ENCODE data around the gene EGF.

Gene EGF

GRCh38 chr4:109878355-109878754, 34.3 kb upstream of the EGF start:
- Histone ChIP-seq H3K4me1 (ENCODE audit: control insufficient read depth, insufficient read depth, low read length, unreplicated experiment) (no peaks in the 10 kb centered on the region), H3K4me3 (ENCODE audit: low read depth, low read length) (no peak overlapping the region), H3K79me2 (ENCODE audit: control insufficient read depth, insufficient read depth, low read length, unreplicated experiment) (no peaks in the 10 kb centered on the region), H3K27me3 (ENCODE audit: insufficient read depth, low read length) (no peaks in the 10 kb centered on the region), H3K27ac (ENCODE audit: low read depth, low read length) (no peak overlapping the region), H3K36me3 (ENCODE audit: insufficient read depth, low read length) (no peaks in the 10 kb centered on the region), H2AFZ (ENCODE audit: low read length, unreplicated experiment) (no peak overlapping the region)

DNA sequence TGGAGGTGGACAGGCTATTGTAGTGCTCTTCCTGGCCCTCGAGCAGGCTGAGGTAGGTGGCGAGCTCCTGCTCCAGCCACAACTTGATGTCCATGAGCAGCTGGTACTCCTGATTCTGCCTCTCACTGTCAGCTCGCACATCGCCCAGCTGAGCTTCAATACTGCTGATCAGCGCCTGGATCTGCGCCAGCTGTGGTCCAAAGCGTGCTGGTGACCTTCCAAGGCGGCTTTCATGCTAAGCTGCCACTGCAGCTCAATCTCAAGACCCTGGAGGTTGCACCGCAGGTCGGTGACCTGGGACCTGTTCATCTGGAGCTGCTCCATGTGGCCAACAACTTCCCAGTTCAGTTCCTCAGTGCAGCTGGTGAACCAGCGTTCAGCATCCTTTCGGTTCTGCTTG, 33.6 kb upstream of the EGF start:
- Histone ChIP-seq H3K4me1 (ENCODE audit: control insufficient read depth, insufficient read depth, low read length, unreplicated experiment) (no peaks in the 10 kb centered on the region), H3K27me3 (ENCODE audit: insufficient read depth, low read length) (no peaks in the 10 kb centered on the region), H3K79me2 (ENCODE audit: control insufficient read depth, insufficient read depth, low read length, unreplicated experiment) (no peaks in the 10 kb centered on the region), H3K27ac (ENCODE audit: low read depth, low read length) (no peak overlapping the region), H3K4me3 (ENCODE audit: low read depth, low read length) (no peak overlapping the region), H2AFZ (ENCODE audit: low read length, unreplicated experiment) (no peak overlapping the region), H3K36me3 (ENCODE audit: insufficient read depth, low read length) (no peaks in the 10 kb centered on the region)

GRCh38 chr4:109879636-109880314, 32.9 kb upstream of the EGF start:
- no peaks in the 10 kb centered on the region for H3K79me2 ChIP-seq (ENCODE audit: control insufficient read depth, insufficient read depth, low read length, unreplicated experiment)
- H3K27ac ChIP-seq (ENCODE audit: low read depth, low read length) = no peak overlapping the region
- no peaks in the 10 kb centered on the region for H3K4me1 ChIP-seq (ENCODE audit: control insufficient read depth, insufficient read depth, low read length, unreplicated experiment)
- no peak overlapping the region for H3K4me3 ChIP-seq (ENCODE audit: low read depth, low read length)
- no peaks in the 10 kb centered on the region for H3K27me3 ChIP-seq (ENCODE audit: insufficient read depth, low read length)
- no peak overlapping the region for H2AFZ ChIP-seq (ENCODE audit: low read length, unreplicated experiment)
- no peaks in the 10 kb centered on the region for H3K36me3 ChIP-seq (ENCODE audit: insufficient read depth, low read length)

DNA sequence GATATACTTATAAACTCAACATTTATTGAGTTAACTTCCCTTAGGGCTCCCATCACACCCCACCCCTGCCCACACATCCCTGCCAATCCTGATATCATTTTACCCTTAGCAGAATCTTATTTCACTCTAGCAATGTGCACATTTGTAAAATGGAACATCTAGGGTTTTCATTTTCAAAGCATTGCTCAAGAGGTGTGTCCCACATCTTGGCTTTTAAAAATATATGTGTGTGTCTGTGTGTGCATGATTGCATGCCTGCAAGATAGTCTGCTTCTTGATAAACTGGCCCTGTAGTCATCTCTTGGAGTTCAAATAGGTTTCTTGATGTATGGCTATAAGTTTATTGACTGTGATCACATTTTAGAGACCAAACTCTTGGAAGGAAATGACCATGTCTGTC, 26.4 kb upstream of the EGF start:
- no peaks in the 10 kb centered on the region for H3K27me3 ChIP-seq (ENCODE audit: insufficient read depth, low read length)
- no peaks in the 10 kb centered on the region for H3K36me3 ChIP-seq (ENCODE audit: insufficient read depth, low read length)
- no peaks in the 10 kb centered on the region for H3K4me1 ChIP-seq (ENCODE audit: control insufficient read depth, insufficient read depth, low read length, unreplicated experiment)
- no peak overlapping the region for H3K4me3 ChIP-seq (ENCODE audit: low read depth, low read length)
- H2AFZ ChIP-seq (ENCODE audit: low read length, unreplicated experiment) = no peak overlapping the region
- H3K27ac ChIP-seq (ENCODE audit: low read depth, low read length) = no peak overlapping the region
- no peaks in the 10 kb centered on the region for H3K79me2 ChIP-seq (ENCODE audit: control insufficient read depth, insufficient read depth, low read length, unreplicated experiment)

DNA sequence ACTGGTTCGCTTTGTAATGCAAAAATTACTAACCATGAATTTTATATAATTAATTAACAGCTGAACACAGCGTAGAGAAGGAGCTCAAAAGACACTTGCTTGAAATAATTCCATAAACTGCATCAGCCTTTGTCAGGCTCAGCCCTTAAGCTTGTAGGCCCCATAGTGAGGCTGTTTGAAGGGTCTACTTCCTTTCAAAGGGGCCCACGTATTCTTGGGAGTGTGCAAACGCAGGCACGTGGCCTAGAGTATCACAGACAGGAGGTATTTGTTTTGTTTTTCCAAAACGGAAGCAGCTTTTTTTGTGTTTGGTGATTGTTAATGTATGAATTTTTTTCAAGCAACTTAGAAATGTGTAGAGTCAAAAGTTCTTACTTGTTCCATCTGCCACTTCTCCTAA, 25.6 kb upstream of the EGF start:
- H2AFZ ChIP-seq (ENCODE audit: low read length, unreplicated experiment) = no peak overlapping the region
- H3K79me2 ChIP-seq (ENCODE audit: control insufficient read depth, insufficient read depth, low read length, unreplicated experiment) = no peaks in the 10 kb centered on the region
- no peak overlapping the region for H3K4me3 ChIP-seq (ENCODE audit: low read depth, low read length)
- H3K27me3 ChIP-seq (ENCODE audit: insufficient read depth, low read length) = no peaks in the 10 kb centered on the region
- no peaks in the 10 kb centered on the region for H3K36me3 ChIP-seq (ENCODE audit: insufficient read depth, low read length)
- H3K4me1 ChIP-seq (ENCODE audit: control insufficient read depth, insufficient read depth, low read length, unreplicated experiment) = no peaks in the 10 kb centered on the region
- no peak overlapping the region for H3K27ac ChIP-seq (ENCODE audit: low read depth, low read length)

- Histone ChIP-seq H3K4me3 (ENCODE audit: low read depth, low read length) (no peak overlapping the region), H3K4me1 (ENCODE audit: control insufficient read depth, insufficient read depth, low read length, unreplicated experiment) (no peaks in the 10 kb centered on the region), H3K27ac (ENCODE audit: low read depth, low read length) (no peak overlapping the region), H3K36me3 (ENCODE audit: insufficient read depth, low read length) (no peaks in the 10 kb centered on the region), H2AFZ (ENCODE audit: low read length, unreplicated experiment) (no peak overlapping the region), H3K79me2 (ENCODE audit: control insufficient read depth, insufficient read depth, low read length, unreplicated experiment) (no peaks in the 10 kb centered on the region), H3K27me3 (ENCODE audit: insufficient read depth, low read length) (no peaks in the 10 kb centered on the region)
Measured at GRCh38 chr4:109890076-109890475, 22.6 kb upstream of the EGF start.

DNA sequence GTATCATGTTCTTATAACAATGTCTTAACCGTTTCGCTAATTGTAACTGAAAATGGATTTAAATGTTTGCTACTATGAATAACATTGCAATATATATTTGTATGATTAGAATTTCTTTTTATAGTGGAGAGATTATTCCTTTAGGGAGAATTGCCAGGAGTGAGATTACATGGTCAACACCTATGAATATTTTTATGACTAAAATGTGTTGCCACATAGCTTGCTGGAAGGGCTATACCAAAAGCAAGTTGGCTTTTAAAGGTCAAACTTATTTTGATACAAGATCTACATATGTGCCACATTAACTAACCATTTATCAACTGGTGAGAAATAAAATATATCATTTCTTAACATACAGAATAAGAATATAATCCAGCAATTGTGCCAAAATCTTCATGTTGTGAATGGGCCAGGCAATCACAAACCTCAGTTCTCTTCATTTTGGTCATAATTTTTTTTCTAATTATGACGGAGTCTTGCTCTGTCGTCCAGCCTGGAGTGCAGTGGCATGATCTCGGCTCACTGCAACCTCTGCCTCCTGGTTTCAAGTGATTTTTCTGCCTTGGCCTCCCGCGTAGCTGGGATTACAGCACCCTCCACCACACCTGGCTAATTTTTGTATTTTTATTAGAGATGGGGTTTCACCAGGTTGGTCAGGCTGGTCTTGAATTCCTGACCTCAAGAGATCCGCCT, 10.0 kb upstream of the EGF start:
- H3K79me2 ChIP-seq (ENCODE audit: control insufficient read depth, insufficient read depth, low read length, unreplicated experiment) = no peaks in the 10 kb centered on the region
- H3K27me3 ChIP-seq (ENCODE audit: insufficient read depth, low read length) = no peaks in the 10 kb centered on the region; the same call in 1 of the 2 replicates
- no peak overlapping the region for H3K27ac ChIP-seq (ENCODE audit: low read depth, low read length)
- no peaks in the 10 kb centered on the region for H3K36me3 ChIP-seq (ENCODE audit: insufficient read depth, low read length)
- no peak overlapping the region for H3K4me3 ChIP-seq (ENCODE audit: low read depth, low read length)
- no peaks in the 10 kb centered on the region for H3K4me1 ChIP-seq (ENCODE audit: control insufficient read depth, insufficient read depth, low read length, unreplicated experiment)
- H2AFZ ChIP-seq (ENCODE audit: low read length, unreplicated experiment) = no peak overlapping the region

DNA sequence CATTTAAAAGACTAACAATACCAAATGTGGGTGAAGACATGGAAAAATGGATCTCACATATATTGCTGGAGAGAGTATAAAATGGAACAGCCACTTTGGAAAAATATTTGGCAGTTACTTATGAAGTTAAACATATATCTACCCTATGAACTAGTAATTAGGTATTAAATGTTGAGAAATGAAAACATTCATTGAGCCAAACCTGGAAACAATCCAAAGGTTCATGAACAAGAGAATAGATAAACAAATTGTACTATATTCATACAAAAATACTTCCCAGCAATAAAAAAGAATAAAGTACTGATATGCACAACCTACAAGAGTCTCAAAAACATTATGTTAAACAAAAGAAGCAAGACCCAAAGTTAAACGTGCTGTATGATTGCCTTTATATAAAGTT, 4.0 kb upstream of the EGF start:
- H2AFZ ChIP-seq (ENCODE audit: low read length, unreplicated experiment) = no peak overlapping the region
- H3K27ac ChIP-seq (ENCODE audit: low read depth, low read length) = no peak overlapping the region
- no peaks in the 10 kb centered on the region for H3K36me3 ChIP-seq (ENCODE audit: insufficient read depth, low read length)
- H3K4me3 ChIP-seq (ENCODE audit: low read depth, low read length) = no peak overlapping the region
- peaks cover 4% of the 10 kb centered on the region; the same call in 1 of the 2 replicates for H3K27me3 ChIP-seq (ENCODE audit: insufficient read depth, low read length)
- H3K79me2 ChIP-seq (ENCODE audit: control insufficient read depth, insufficient read depth, low read length, unreplicated experiment) = no peaks in the 10 kb centered on the region
- no peaks in the 10 kb centered on the region for H3K4me1 ChIP-seq (ENCODE audit: control insufficient read depth, insufficient read depth, low read length, unreplicated experiment)

DNA sequence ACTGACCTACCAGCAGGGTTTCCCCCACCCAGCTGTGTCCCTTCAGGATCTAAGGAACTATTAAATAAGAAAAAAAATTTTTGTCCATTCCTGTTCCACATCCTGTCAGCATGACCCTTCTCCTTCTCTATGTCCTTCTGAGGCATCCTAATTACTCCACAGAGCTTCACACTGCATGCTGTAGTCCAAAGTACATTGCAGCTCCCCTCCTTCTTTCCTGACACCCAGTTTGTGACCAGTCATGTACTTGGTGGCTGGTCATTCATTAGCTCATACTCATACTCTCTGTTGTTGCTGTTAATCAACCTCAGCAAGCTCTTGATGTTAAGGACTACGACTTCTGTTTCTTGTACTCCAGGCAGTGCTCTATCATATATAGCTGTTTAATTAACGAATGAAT, 2.4 kb upstream of the EGF start:
- Histone ChIP-seq H2AFZ (ENCODE audit: low read length, unreplicated experiment) (no peak overlapping the region), H3K36me3 (ENCODE audit: insufficient read depth, low read length) (no peaks in the 10 kb centered on the region), H3K4me1 (ENCODE audit: control insufficient read depth, insufficient read depth, low read length, unreplicated experiment) (no peaks in the 10 kb centered on the region), H3K27me3 (ENCODE audit: insufficient read depth, low read length) (peaks cover 10% of the 10 kb centered on the region; the same call in 1 of the 2 replicates), H3K4me3 (ENCODE audit: low read depth, low read length) (no peak overlapping the region), H3K79me2 (ENCODE audit: control insufficient read depth, insufficient read depth, low read length, unreplicated experiment) (no peaks in the 10 kb centered on the region), H3K27ac (ENCODE audit: low read depth, low read length) (no peak overlapping the region)

GRCh38 chr4:109913596-109914241, 1.0 kb downstream of the EGF start:
- H3K27me3 ChIP-seq (ENCODE audit: insufficient read depth, low read length) = 0 out of 2 replicates have a peak, but pooled peaks cover 10% of the 10 kb centered on the region
- H3K4me3 ChIP-seq (ENCODE audit: low read depth, low read length) = no peak overlapping the region
- no peak overlapping the region for H2AFZ ChIP-seq (ENCODE audit: low read length, unreplicated experiment)
- H3K79me2 ChIP-seq (ENCODE audit: control insufficient read depth, insufficient read depth, low read length, unreplicated experiment) = no peaks in the 10 kb centered on the region
- no peak overlapping the region for H3K27ac ChIP-seq (ENCODE audit: low read depth, low read length)
- H3K4me1 ChIP-seq (ENCODE audit: control insufficient read depth, insufficient read depth, low read length, unreplicated experiment) = no peaks in the 10 kb centered on the region
- H3K36me3 ChIP-seq (ENCODE audit: insufficient read depth, low read length) = no peaks in the 10 kb centered on the region

- H3K79me2 ChIP-seq (ENCODE audit: control insufficient read depth, insufficient read depth, low read length, unreplicated experiment) = no peaks in the 10 kb centered on the region
- no peak overlapping the region for H3K4me3 ChIP-seq (ENCODE audit: low read depth, low read length)
- H3K4me1 ChIP-seq (ENCODE audit: control insufficient read depth, insufficient read depth, low read length, unreplicated experiment) = no peaks in the 10 kb centered on the region
- H3K27me3 ChIP-seq (ENCODE audit: insufficient read depth, low read length) = 0 out of 2 replicates have a peak, but pooled peaks cover 10% of the 10 kb centered on the region
- H2AFZ ChIP-seq (ENCODE audit: low read length, unreplicated experiment) = no peak overlapping the region
- no peaks in the 10 kb centered on the region for H3K36me3 ChIP-seq (ENCODE audit: insufficient read depth, low read length)
- no peak overlapping the region for H3K27ac ChIP-seq (ENCODE audit: low read depth, low read length)
Measured at GRCh38 chr4:109914322-109914721, 1.6 kb downstream of the EGF start.
